HepG2 (cell line): ENCODE measurements around the gene SFI1. TPM values are rescaled to one million over a fixed set of nuclear protein-coding genes. Genes with fewer than 3 reads are reported as not detected.
A peak's percentile ranks its signal among the peaks of the same experiment; 100 is the strongest.

Source experiments
- GLI4 ChIP-seq: sonication (generic); formaldehyde crosslinking; IDR thresholded peaks from 2 replicates; pipeline ENCODE4 v1.5.1; 2020; ENCODE audit warnings: missing genetic modification reagents, mild to moderate bottlenecking, moderate library complexity, borderline replicate concordance
- NFAT5 ChIP-seq: sonication (generic); formaldehyde crosslinking; IDR thresholded peaks from 2 replicates; pipeline ENCODE4 v1.4.0; 2020; ENCODE audit warnings: missing genetic modification reagents
- YEATS4 ChIP-seq: sonication (generic); formaldehyde crosslinking; IDR thresholded peaks from 2 replicates; pipeline ENCODE4 v1.4.0; 2020; ENCODE audit warnings: missing genetic modification reagents, borderline replicate concordance
- ZBTB25 ChIP-seq: IDR thresholded peaks from 2 replicates; pipeline ENCODE4 v1.6.1; 2018; ENCODE audit warnings: missing genetic modification reagents
- ZHX1 ChIP-seq: sonication (generic); formaldehyde crosslinking; IDR thresholded peaks from 2 replicates; pipeline ENCODE4 v1.8.1; 2022; ENCODE audit warnings: low read depth, mild to moderate bottlenecking, missing genetic modification reagents
- ZNF256 ChIP-seq: sonication (generic); formaldehyde crosslinking; conservative IDR thresholded peaks from 2 replicates; pipeline ENCODE4 v1.4.0; 2020; ENCODE audit warnings: missing genetic modification reagents
- ZNF546 ChIP-seq: sonication (generic); formaldehyde crosslinking; conservative IDR thresholded peaks from 2 replicates; pipeline ENCODE4 v1.8.1; 2023; ENCODE audit warnings: mild to moderate bottlenecking, missing genetic modification reagents
- ZNF607 ChIP-seq: sonication (generic); formaldehyde crosslinking; IDR thresholded peaks from 2 replicates; pipeline ENCODE4 v1.5.1; 2020; ENCODE audit warnings: missing genetic modification reagents, mild to moderate bottlenecking, borderline replicate concordance
- ZNF609 ChIP-seq: sonication (generic); formaldehyde crosslinking; IDR thresholded peaks from 2 replicates; pipeline ENCODE4 v1.4.0; 2020; ENCODE audit warnings: mild to moderate bottlenecking, missing genetic modification reagents, borderline replicate concordance
- polyA plus RNA-seq, 8 experiments: library from polyadenylated mRNA; depleted of rRNA in 3 of 8; stranded (reverse) in 7 of 8; unstranded in 1 of 8; fragments of >200 nt; fragmentation: Illumina TruSeq in 4 of 8; extraction: Trizol in 4 of 8; gene quantifications; 2 replicates each; pipeline versions ENCODE4 v1.2.1 to v1.2.3, GENCODE V29; 2011 to 2016; ENCODE audit warnings: low read depth in 4 of 8, missing spikeins in 1 of 8, mixed read lengths in 1 of 8; ENCODE audit not compliant: insufficient read depth in 1 of 8
- total RNA-seq, 5 experiments: library from RNA; depleted of rRNA; stranded (reverse); fragments of >200 nt; fragmentation: Illumina TruSeq; extraction: Trizol; gene quantifications; 2 replicates each; pipeline ENCODE4 v1.2.3, GENCODE V29; 2016; ENCODE audit warnings: low read depth in 1 of 5

Gene SFI1
- total and polyA plus RNA-seq, 2 of the 13 experiments (the other 11 are each of a cell fraction or from before 2014, with no cell fraction given): 20.5 to 40.1 TPM

GRCh38 chr22:31661851-31662667 lies 165.7 kb downstream of the SFI1 start, which contains the start of gene PISD (continued):
- TF ChIP-seq ZHX1 (CRISPR knock-in tag) (peak; percentile 64; the same call in 1 of the 2 replicates), ZNF256 (0 out of 2 replicates have a peak, but pooled peaks have one; percentile 17), ZNF546 (CRISPR knock-in tag) (no peak), ZBTB25 (CRISPR knock-in tag) (no peak), ZNF609 (CRISPR knock-in tag) (no peak), GLI4 (CRISPR knock-in tag) (0 out of 2 replicates have a peak, but pooled peaks have one; percentile 40), ZNF607 (peak; percentile 84; the same call in 1 of the 2 replicates), NFAT5 (0 out of 2 replicates have a peak, but pooled peaks have one; percentile 74), YEATS4 (CRISPR knock-in tag) (peak; percentile 92; the same call in 1 of the 2 replicates)
